ENCODE measurements around the gene DDX27.
"Not testable (repeated sequence)": the region's sequence is repeated elsewhere in the genome, so short reads cannot be mapped to it uniquely, and the experiment has no call there.

Gene DDX27

DNA sequence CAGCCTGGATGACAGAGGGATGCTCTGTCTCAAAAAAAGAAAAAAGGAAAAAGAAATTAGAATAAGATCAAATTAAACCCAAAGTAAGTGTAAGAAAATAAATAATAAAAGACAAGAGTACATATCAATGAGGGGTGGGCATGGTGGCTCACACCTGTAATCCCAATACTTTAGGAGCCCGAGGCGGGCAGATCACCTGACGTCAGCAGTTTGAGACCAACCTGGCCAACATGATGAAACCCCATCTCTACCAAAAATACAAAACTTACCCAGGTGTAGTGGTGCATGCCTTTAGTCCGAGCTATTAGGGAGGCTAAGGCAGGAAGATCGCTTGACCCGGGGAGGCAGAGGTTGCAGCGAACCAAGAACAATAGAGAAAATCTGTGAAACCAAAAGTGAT, 16.2 kb upstream of the DDX27 start:
- no peak for DNase-seq (ENCODE audit: low read depth in 3 of 3)

DNA sequence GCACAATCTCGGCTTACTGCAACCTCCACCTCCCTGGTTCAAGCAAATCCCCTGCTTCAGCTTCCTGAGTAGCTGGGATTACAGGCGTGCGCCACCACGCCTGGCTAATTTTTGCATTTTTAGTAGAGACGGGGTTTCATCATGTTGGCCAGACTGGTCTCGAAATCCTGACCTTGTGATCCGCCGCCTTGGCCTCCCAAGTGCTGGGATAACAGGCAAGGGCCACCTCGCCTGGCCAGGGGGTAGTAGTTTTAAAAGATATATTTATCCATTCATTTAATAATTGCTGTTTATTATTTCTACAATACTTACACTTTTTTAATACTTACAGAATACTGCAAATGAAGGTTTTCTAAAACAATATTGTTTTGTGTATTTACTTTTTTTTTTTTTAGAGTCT, 15.5 kb upstream of the DDX27 start:
- DNase-seq (ENCODE audit: low read depth in 3 of 3): no peak

DNA sequence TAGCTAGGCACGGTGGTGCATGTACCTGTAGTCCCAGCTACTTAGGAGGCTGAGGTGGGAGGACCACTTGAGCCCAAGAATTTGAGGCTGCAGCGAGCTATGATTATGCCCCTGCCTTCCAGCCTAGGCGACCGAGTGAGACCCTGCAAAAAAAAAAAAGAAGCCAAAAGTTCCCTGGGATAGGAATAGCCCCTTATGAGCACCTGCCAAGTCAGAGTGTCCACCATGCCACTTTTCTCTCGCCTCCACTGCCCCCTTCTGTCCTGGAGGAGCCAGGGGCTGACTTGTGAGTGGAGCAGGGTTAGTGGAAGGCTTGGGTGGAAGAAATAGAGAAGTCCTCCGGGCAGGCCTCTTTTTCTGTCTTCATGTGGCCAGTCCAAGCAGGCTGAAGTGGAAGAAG, 12.1 kb upstream of the DDX27 start:
- DNase-seq (ENCODE audit: low read depth in 3 of 3): no peak

DNA sequence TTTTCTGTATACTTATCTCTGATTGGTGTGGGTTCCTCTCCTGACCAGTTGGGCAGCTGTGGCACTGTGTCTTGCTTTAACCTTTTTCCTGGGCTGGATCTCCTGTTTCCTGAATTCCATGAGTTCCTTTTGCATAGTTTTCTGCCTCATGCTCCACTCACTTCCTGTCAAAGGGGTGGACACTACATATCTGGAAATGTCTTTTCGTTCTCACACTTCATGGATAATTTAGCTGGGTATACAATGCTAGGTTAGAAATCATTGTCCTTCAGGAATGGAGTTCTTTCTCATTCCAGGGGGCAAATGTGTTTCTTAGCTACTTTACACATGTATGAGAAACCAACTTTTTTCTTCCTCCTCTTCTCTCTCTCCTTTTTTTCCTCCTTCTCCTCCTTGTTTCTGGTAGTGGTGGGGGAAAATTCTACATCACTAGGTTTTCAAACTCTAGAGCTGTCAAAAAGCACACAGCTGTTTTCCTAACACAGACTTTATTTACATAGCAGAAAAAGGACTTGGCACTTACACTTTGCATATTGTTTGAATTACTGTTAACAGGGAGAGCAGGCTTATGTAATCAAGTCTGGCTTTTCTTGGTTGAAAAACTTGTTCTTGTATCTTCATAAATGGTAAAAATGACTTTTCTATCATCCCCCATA, 9.0 kb upstream of the DDX27 start:
- DNase-seq (ENCODE audit: low read depth in 3 of 3): no peak

DNA sequence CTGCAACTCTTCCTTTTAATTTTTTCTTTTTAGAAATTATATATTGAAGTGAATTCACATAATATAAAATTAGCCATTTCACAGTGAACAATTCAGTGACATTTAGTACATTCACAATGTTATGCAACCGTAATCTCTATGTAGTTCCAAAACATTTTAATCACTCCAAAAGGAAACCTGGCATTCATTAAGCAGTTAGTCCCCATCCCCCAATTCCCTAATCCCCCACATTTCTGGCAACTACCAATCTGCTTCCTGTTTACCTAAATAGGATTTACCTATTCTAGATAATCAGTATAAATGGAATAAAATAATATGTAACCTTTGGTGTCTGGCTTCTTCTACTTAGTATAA, 8.5 kb upstream of the DDX27 start:
- DNase-seq (ENCODE audit: low read depth in 3 of 3): no peak

DNA sequence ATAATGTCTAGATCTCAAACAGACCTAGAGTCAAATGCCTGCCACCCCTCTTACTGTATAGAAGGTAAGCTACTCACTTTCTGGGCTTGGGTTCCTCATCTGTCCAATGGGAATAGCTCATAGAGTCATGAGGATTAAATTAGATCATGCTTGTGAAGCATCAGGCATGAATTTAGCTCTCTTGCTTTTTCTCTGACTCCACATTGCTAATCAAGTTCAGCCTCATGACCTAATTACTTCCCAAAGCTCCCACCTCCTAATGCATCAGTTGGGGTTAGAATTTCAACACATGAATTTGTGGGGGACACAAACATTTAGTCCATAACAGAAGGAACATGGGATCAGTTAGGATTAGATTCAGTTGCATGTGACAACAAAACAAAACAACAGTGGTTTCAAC, 4.6 kb upstream of the DDX27 start:
- DNase-seq (ENCODE audit: low read depth in 3 of 3): no peak

DNA sequence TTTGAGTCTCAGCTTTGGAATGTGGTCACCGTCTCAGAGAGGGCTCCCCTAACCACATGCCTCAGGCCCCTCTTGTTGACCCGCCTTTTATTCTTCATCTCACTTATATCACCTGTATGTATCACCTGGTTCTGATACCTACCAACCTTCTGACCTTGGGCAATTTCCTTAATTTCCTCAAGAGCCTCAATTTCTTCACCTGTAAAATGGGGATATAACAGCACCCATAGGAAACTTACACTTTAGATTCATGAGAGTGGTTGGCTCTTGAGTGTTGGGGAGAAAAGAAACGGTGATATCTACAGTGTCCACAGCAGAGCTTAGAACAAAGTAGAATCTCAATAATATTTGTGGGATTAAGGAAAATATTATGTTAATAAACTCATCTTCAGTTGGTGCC, 4.0 kb upstream of the DDX27 start:
- no peak for DNase-seq (ENCODE audit: low read depth in 3 of 3)

DNA sequence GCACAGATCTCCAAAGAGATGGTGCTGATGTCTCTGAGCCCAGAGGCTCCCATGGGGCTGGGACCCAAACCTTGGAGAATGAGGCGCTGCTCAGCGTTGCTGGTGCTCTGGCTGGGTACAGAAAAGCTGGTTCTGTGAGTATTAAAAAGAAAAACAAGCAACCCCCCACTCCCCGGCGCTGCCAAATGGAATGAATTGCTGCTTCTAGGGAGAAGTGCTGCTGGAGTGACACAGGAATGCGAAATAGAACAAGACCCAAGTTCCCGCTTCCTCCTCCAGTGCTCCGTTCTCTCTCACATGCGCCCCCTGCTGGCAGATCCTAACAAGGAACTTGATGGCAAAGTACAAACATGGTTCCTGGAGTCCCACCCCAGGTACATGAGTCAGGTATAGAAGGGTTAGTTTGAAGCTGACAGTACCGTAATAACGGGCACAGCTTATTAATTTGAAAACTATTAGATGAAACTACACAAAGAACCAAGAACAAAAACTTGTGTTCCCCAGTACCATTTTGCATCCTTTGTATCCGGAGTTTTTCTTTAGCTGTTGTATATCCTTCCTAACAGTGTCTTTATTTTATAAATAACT, 2.1 kb upstream of the DDX27 start:
- DNase-seq (ENCODE audit: low read depth in 3 of 3): peak; percentile 89 to 99 (median 97)

DNA sequence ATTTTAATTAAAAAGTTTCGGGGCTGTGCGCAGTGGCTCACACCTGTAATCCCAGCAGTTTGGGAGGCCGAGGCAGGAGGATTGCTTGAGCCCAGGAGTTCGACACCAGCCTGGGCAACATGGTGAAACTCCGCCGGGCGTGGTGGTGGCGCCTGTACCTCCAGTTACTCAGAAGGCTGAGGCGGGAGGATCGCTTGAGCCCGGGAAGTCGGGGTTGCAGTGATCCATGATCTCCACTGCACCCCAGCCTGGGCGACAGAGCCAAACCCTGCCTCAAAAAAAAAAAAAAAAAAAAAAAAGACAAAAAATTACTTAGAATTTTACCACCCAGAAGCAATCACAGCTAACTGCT, 501 bp upstream of the DDX27 start:
- DNase-seq (ENCODE audit: low read depth in 3 of 3): not testable (repeated sequence)

DNA sequence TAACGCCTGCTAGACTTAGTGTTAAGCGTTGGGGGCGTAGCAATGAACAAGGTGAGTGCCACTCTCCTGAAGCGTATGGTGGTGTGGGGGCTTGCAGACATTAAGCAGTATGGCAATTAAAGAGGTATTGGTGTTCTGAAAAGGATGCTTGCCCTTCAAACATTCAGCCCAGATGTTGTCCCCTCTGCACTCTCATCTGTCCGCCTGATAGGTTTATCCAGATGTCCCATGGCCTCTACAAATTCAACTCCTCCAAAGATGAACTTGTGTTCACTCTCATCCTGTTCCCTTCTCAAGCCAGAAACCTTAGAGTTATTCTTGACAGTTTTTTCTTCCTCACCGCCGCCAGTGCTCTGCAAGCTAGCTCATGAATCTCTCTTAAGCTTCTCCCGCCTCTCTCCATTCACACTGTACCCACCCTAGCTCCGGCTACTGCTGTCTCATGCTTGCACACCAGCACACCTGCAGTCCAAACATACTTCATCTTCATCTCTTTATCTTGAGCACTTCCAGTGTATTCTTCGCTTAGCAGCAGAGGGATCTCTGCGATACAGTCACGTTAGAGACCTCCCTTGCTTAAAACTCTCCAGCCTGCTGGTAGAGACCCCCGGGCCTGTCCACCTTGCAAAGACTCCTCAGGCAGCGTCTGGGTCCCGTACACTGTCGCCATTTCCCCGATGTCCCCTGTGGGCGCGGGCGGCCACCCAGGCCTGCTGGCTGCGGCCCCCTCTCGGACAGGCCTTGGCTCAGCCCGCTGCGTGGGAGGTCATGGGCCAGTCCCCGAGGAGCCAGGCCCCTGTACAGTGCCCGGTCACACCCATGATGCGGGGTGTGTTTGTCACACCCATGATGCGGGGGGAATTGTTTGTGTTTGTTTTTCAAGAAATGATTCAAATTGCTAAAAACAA, 962 bp downstream of the DDX27 start:
- DNase-seq (ENCODE audit: low read depth in 3 of 3): no peak

DNA sequence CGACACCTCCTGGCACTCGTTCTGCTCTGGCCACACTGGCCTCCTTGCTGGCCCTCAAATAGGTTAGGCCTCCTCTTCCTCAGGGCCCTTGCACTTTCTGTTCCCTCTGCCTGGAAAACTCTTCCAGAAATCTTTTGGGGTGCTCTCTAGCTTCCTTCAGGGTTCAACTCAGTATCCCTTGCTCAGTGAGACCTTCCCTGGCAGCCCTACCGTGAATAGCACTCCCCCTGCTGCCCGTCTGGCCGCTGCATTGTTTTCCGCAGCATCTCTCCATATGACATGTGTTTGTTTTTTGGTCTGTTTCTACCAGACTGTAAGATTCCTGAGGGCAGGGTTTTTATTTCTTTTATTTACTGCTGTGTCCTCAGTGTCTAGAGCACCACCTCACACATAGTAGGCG, 6.7 kb downstream of the DDX27 start:
- no peak for DNase-seq (ENCODE audit: low read depth in 3 of 3)

DNA sequence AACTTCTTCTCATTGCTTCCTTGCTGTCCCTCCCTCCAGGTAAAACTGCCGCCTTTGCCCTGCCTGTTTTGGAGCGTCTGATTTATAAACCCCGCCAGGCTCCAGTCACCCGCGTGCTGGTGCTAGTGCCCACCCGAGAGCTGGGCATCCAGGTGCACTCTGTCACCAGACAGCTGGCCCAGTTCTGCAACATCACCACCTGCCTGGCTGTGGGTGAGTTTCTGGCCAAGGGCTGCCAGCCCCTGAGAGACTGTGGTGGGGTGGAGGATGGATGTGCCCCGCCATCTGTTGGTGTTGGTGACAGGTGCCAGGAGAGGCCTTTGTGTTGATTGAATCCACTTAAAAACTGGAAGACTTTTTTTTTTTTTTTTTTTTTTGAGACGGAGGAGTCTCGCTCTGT, 9.5 kb downstream of the DDX27 start:
- DNase-seq (ENCODE audit: low read depth in 3 of 3): no peak

DNA sequence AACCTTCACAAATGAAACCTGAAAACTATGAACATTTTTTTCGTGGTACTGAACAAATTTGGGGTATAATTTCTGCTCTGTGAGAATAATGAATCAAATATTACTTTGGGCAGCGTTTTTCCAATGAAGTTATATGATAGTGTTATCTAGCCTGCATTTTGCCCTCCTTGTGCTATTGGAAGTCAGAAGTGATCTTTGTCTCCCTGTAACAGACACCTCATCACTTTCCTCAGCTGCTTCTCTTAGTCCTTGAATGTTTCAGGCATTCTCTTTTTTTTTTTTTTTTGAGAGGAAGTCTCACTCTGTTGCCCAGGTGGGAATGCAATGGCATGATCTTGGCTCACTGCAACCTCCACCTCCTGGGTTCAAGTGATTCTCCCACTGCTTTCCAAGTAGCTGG, 10.2 kb downstream of the DDX27 start:
- DNase-seq (ENCODE audit: low read depth in 3 of 3): no peak

DNA sequence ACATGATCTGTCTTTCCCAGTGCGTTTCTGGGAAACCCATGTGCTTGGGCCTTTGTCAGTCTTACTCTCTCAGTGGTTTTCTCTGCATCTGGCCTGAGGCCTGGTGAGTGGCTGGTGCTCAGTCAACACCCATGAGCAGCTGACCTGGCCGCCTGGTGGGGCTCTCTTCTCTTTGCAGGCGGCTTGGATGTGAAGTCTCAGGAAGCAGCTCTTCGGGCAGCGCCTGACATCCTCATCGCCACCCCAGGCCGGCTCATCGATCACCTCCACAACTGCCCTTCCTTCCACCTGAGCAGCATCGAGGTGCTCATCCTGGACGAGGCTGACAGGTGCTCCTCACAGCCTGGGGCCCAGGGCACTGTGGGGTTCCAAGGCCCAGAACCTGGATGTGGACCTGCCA, 10.8 kb downstream of the DDX27 start:
- DNase-seq (ENCODE audit: low read depth in 3 of 3): no peak

DNA sequence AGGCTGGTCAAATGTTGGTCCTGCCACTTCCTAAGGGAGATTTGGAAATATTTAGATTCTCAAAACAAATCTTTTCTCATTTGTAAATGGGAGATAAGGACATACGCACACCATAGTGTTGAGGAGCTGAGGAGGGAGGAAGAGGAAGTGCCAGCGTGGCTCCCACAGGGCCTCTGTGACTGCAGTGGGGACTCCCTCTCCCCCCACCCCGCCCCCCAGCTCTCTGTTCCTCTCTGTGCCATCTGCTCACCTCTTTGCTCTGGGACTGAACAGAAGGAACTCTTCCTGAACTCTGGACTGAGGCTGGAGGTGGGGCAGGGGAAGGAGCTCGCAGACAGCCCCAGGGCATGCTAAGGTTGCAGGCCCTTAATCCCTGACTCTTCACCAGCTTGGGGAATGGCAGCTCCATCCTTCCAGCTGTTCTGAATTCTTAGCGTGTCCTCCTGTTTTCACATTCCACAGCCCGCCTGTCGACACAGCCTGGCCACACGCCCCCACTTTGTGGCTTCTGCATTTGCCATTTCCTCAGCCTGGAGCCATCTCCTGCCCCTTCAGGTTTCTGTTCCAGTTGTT, 11.4 kb downstream of the DDX27 start:
- DNase-seq (ENCODE audit: low read depth in 3 of 3): no peak

DNA sequence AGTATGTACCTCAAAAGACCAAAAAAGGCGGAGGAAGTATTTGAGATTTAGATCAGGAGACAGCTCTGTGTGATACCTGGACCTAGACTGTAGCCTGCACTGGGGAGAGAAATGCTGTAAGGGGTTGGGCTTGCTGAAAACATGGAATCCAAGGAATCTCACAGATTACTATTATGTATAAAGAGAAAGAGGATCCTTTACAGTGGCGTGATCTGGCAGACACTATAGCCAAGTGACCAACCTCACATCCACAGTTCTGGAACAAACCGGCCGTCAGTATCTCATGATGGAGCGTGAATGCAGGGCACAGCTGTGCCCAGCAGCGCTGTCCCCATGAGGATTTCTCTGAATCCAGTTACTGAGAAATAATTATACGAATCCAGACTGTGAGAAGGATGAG, 12.3 kb downstream of the DDX27 start:
- DNase-seq (ENCODE audit: low read depth in 3 of 3): no peak

DNA sequence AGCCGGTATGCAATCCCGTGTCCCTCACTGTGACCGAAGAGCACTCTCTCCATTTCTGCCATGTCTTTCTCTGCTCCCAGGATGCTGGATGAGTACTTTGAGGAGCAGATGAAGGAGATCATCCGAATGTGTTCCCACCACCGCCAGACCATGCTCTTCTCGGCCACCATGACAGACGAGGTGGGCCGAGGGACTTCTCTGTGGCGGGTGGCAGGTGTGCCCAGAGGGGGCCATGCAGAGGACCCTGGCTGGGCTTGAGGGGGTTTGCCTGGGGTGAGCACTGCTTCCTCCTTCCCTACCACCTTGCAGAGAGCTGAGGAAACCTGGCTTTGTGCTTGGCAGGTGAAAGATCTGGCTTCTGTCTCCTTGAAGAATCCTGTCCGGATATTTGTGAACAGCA, 14.0 kb downstream of the DDX27 start:
- no peak for DNase-seq (ENCODE audit: low read depth in 3 of 3)

DNA sequence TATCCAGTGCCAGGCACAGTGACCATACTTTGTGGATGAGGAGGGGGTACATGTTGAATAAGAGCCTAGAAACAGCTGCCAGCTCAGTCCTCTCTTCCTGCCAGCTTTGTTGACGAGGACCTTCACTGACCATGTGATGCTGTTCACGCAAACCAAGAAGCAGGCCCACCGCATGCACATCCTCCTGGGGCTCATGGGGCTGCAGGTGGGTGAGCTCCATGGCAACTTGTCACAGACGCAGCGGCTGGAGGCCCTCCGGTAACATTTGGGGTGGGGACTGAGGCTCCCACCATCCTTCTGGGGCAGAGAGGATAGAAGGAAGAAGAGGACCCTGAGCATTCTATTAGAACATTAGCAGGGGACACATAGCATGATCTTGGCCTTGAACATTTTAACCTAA, 15.6 kb downstream of the DDX27 start:
- no peak for DNase-seq (ENCODE audit: low read depth in 3 of 3)

DNA sequence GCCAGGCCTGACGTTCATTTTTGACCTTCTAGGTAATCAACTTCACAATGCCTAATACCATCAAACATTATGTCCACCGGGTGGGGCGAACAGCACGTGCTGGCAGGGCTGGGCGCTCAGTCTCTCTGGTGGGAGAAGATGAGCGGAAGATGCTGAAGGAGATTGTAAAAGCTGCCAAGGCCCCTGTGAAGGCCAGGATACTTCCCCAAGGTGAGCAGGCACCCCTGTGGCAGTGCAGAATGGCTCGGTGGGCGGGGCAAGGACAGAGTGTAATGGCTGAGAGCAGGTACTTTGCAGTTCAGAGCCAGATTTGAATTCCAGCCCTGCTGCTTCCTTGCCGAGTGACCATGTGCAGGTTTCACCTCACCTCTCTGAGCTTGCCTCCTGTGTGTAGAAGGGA, 17.1 kb downstream of the DDX27 start:
- DNase-seq (ENCODE audit: low read depth in 3 of 3): no peak

DNA sequence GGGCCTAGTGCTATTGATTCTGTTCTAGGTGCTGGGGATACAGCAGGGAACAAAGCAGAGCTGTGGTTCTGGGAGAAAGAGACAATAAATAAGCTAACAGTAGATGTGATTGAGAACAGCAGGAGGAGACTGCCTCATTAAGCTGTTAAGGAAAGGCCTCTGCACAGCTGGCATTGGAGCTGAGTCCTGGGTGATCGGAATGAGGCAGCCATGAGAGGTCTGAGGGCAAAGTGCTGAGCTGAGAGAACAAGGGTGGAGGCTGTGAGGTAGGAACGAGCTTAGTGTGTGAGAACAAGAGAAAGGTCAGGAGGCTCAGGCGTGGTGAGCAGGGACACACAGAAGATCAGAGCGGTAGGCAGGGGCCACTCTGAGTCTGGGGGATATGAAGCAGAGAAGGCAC, 18.3 kb downstream of the DDX27 start:
- no peak for DNase-seq (ENCODE audit: low read depth in 3 of 3)

DNA sequence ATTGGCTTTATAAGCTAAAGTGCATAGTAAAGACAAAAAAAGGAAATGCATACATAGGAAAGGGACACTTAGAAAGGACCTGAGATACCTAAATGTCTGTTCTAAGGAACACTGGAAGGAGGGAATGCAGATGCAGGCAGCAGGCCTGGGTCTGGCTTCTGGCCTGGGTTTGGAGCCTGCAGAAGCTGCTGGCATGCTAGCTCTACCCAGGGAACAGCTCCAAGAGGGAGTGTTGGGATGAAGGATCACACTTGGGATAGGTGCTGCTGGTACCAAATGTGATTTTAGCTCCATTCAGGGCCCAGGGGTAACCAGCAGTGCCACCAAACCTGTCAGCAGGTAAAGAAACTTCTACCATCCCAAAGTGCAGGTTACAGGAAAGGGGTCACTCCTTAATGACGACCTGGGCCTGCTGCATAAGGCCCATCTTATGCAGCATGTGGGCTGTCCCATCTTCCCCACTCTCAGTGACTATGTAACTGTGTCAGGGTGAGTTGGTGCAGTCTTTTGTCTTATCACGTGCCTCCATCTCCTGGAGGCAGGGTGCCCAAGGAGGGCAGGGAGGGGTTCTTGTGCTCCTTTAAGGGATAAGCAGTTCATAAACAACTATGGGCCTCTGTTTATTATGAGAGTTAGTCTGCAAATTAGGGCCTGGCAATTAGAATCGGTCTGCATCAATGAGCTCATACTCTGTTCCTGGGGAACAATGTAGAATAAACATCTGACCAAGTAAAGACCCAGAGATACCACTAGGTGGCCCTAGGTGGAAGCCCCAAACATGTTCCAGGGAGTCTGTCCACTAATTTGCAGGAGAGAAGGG, 26.9 kb downstream of the DDX27 start:
- no peak for DNase-seq (ENCODE audit: low read depth in 3 of 3)

DNA sequence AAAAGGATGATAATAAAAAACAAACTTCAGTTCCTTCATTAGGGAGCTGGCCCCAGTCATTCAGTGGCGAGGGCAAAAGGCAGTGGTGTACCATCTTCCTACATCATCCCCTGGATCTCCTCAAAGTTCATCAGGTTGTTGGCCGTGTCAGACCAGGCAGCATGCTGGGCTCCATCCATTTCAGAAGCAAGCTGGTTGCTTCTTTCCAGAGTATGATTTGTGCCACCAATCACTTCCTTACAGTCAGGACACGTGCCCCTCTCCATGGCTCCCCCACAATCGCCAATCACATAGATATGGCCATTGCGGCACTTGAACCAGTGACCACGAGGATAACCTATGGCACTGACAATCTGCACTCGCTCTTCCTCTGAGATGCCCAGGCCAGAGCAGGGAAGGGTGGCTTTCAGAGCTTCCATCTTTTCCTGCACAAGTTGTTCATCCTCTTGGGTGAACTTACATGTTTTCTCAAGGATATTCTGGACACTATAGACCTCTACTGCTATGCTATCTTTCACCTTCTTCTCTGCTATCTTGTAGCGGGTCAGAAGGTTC, 28.0 kb downstream of the DDX27 start:
- DNase-seq (ENCODE audit: low read depth in 3 of 3): no peak
